IPS-15b (cell line): ENCODE results near the gene DPYSL3.

Experiments used
- H3K27me3 ChIP-seq: one replicate; pipeline ENCODE4 v1.6.1; 2013; ENCODE audit warnings: low read length; ENCODE audit not compliant: control insufficient read depth, insufficient read depth
- H3K36me3 ChIP-seq: one replicate; pipeline ENCODE4 v1.6.1; 2013; ENCODE audit warnings: low read length; ENCODE audit not compliant: control insufficient read depth, insufficient read depth
- H3K4me1 ChIP-seq: one replicate; pipeline ENCODE4 v1.6.1; 2013; ENCODE audit warnings: mild to moderate bottlenecking, low read length; ENCODE audit not compliant: control insufficient read depth, insufficient read depth
- H3K4me3 ChIP-seq: one replicate; pipeline ENCODE4 v1.5.1; 2013; ENCODE audit warnings: low read depth, low read length
- H3K9ac ChIP-seq: one replicate; pipeline ENCODE4 v1.6.1; 2013; ENCODE audit warnings: low read depth, mild to moderate bottlenecking, low read length
- H3K9me3 ChIP-seq: one replicate; pipeline ENCODE4 v1.6.1; 2013; ENCODE audit warnings: mild to moderate bottlenecking, low read length; ENCODE audit not compliant: control insufficient read depth, insufficient read depth

Gene DPYSL3

DNA sequence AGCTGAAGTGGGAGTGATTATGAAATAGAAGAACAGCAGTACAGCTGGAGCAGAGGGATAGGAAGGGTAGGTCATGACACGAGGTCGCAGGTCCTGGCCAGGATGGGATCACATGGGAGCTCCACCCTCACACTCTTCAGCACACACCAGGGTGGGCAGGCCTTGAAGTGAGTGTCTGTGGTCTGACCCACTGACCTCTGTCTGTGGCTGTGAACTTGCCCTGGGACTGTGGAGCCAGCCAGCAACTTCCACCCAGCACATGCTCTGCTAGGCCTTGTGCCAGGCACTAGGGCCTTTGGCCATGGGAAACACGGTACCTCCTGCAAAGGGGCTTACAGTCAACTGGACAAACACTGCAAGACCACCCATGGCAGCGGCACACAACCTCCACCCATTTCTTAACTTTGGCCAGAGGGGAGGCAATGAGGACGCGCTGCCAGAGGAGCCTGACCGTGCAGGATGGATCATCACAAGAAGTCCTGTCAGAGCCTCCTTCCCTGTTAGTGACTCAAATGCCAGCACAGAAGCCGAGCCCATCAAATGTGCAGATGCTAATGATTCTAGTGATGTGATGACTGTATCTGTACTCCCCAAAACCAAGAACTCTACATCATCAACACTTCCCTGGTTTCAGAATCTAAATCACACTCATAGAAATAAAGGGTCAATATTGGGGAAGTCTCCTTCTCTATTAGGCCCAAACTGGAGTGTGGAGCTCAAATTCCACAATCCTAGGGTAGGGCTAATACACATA is 113.6 kb downstream of the DPYSL3 start:
- no peaks in the 10 kb centered on the region for H3K27me3 ChIP-seq
- peaks cover 2% of the 10 kb centered on the region for H3K4me1 ChIP-seq
- peaks cover 52% of the 10 kb centered on the region for H3K36me3 ChIP-seq
- H3K9ac ChIP-seq, result no peak overlapping the region
- no peak overlapping the region for H3K4me3 ChIP-seq
- no peaks in the 10 kb centered on the region for H3K9me3 ChIP-seq

DNA sequence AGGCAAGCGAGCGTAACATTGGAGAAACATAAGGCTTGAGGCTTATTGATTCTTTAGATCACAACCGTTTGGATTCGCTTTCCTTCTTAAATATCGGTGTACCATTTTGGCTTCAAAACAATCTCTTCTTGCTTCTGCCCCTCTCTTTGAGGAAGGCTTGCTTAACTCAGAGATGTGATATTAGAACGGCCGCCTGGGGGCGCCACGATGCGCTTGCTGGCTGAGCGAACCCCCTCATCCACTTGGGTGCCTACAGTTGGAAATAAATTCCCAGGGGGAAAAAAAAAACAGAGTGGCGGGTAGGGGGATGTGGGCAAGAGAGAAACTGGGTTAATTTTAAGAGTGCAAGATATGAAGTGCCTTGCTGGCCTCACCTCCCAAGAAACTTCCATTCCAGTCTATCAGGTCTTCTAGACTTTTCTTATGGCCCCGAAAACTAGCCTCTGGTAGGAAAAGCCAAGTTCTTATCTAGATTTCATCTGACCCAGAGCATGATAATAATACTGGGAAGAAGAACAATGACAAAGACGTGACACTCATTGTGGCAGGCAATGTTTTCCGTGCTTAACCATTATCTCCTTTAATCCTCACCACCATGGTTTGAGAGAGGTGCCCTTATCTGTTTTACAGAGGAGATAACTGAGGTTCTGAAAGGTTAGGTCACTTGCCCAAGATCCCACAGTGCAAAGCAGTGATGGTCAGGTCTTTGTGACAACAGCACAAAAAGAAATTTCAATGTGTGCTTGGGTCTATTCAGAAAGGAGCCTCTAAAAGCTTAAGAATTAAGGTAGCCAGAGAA is 115.8 kb downstream of the DPYSL3 start:
- Histone ChIP-seq H3K9ac (peak overlapping the region; percentile 19), H3K27me3 (no peaks in the 10 kb centered on the region), H3K4me1 (peaks cover 2% of the 10 kb centered on the region), H3K9me3 (no peaks in the 10 kb centered on the region), H3K36me3 (peaks cover 43% of the 10 kb centered on the region), H3K4me3 (no peak overlapping the region)

DNA sequence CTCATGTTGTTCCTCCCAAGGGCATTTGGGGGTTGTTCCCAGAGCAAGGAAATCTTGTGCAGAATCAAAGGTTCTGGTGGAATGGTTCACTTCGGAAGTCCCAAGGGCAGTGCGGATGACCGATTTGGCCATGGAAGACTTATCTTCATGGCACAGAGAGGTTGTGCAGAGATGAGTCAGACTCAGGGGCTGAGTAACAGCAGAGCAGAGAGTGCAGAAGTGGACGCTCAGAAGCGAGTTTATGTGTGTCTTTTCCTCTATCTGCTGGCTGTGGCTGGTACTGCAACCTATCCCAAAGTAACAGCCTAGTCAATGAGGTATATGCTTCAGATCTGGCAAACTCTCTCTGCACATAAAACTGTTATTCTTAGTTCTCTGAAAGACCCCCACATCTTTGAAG is 118.1 kb downstream of the DPYSL3 start:
- no peaks in the 10 kb centered on the region for H3K27me3 ChIP-seq
- H3K4me1 ChIP-seq, result peaks cover 12% of the 10 kb centered on the region
- H3K36me3 ChIP-seq, result peaks cover 25% of the 10 kb centered on the region
- H3K9ac ChIP-seq, result no peak overlapping the region
- no peak overlapping the region for H3K4me3 ChIP-seq
- no peaks in the 10 kb centered on the region for H3K9me3 ChIP-seq

DNA sequence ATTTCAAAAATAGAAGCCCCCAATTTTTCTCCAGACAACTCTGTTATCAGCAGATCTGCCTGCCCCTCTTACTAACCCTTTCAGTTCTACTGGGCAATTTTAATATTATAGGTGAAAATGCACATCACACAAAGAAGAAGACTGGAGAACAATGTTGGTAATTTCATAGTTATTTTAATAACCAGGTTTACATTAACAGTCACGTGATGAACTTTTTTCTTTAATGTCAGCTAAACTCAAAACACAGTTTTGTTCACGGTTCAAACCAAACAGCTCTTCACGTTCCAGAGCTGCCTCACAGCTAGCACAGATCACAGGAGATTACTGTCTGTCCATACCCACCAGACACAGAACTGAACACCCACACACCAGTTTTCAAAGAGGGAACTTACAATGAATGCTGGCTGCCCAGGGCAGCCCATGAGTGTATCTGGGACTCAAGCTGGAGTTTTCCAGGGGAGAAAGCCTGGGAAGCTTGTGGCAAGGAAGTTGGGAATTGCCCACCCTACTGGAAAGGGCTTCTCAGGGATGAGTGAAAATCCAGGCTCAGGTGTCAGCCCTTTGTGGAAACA is 119.1 kb downstream of the DPYSL3 start:
- Histone ChIP-seq H3K4me1 (peaks cover 12% of the 10 kb centered on the region), H3K4me3 (no peak overlapping the region), H3K27me3 (no peaks in the 10 kb centered on the region), H3K36me3 (peaks cover 16% of the 10 kb centered on the region), H3K9me3 (no peaks in the 10 kb centered on the region), H3K9ac (no peak overlapping the region)

DNA sequence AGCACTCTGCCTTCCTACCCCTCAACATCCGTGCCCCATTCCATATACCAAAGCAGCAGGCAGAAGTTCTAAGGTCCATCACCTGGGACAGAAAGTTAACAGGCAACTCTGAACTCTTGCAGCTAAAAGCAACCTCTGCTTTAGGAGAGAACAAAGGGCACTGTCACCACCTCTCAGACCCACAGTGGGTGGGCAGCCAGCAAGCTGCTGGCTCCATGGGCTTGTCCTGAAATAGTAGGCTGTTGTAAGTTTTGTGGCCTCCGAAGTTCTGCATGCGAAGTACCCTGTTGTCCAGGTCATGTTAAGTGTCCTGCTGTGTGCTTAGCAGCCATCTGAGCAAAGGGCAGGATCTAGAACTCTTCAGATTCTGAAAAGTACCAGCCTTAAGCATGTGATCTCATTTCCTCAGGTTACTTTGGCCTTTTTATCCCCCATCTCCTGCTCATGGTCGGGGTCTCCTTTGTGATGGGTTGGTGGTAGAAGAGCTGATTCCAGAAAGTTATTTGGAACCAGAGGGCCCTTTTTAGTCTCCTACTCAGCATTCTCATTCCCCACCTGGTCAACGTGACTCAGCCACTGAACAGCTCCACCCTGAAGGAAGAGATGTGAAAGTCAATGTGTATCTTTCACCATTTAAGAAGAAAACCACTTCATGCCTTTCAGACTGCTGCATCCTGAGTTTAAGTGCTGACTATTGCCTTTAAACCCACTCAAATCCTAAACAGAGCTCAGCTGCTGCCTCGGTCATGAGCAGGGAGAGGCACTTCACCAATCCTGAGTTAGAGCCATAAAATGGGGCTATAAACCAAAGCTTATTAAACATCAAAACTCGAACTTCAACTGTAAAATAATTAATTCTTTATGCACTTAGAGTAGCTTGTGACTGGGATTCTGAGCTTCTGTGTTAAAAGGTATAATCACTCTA is 121.4 kb downstream of the DPYSL3 start:
- Histone ChIP-seq H3K4me1 (peaks cover 10% of the 10 kb centered on the region), H3K9me3 (no peaks in the 10 kb centered on the region), H3K27me3 (no peaks in the 10 kb centered on the region), H3K9ac (no peak overlapping the region), H3K4me3 (no peak overlapping the region), H3K36me3 (peaks cover 8% of the 10 kb centered on the region)

DNA sequence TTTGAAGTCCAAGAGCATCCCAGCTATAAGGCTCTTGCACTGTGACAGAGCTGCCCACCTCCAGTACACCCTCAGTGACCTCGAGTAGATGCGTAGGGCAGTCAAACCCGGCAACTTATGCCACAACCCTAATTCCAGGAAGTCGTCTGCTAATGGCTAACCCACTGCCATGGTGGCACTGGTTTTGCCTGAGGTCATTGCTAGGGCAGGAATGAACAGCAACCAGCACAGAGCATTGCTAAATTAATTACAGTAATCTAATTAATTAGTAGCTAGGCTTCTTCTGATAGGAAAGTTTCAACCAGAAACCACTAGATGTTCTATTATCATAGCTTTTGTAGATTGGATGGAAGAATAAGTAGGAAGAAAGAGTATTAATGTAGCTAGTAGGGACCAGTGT is 122.8 kb downstream of the DPYSL3 start:
- peaks cover 19% of the 10 kb centered on the region for H3K4me1 ChIP-seq
- H3K4me3 ChIP-seq, result no peak overlapping the region
- H3K9me3 ChIP-seq, result no peaks in the 10 kb centered on the region
- no peaks in the 10 kb centered on the region for H3K27me3 ChIP-seq
- H3K9ac ChIP-seq, result no peak overlapping the region
- H3K36me3 ChIP-seq, result peaks cover 3% of the 10 kb centered on the region

DNA sequence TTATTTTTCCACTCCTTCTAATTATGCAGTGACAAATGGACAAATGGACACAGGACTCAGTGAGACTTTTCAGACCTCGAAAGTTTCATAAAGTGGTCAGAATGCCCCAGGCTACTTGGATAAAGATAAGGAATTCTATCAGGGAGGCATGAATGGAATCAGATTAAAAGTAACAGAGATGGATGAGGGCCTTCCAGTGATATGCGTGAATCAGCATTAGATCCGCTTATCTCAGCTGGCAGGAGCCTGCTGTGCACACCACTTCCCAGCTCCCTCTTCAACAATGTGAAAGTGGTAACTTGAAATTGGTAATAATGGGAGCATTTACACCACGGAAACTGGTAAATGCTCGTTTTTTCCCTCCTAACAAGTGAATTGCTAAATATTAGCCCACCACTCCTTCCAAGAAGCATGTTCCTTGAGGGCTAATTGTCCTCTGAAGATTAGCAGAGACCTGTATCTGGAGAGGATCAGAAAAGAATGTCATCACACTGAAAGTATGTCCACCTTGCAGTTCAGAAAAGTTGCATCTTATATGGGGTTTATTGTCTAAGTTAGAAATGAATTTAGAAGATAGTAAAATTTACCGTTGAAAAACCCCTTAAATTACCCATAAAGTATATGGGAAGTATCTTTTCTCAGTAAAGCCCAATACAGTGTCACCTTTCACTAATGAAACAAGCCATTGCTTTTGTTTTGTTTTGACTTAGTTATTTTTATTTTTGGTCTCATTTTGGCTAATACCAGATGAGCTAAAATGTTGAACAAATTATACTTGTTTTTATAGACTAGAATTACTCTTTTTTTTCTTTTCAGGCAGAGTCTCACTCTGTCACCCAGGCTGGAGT is 125.3 kb downstream of the DPYSL3 start:
- no peaks in the 10 kb centered on the region for H3K36me3 ChIP-seq
- H3K4me1 ChIP-seq, result peaks cover 19% of the 10 kb centered on the region
- no peak overlapping the region for H3K9ac ChIP-seq
- no peaks in the 10 kb centered on the region for H3K27me3 ChIP-seq
- no peak overlapping the region for H3K4me3 ChIP-seq
- no peaks in the 10 kb centered on the region for H3K9me3 ChIP-seq

DNA sequence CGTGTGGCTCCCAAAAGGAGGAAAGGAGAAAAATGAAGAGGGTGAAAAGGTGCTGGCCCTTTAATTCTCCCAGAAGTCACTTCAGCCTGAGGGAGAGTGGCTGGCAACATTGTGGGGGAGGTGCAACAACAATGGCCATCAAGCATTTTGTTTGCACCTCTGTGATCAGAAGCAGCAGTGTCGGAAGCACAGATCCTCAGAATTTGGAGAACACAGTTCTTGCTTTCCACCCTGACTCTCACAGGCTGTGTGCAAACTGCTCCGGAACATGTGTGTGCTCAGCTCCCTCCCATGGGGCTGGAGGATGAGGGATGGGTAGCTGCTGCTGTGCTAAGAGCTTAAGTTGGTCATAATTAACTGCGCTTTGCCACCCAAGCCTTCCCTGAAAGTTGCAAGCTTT is 127.1 kb downstream of the DPYSL3 start:
- H3K9me3 ChIP-seq, result no peaks in the 10 kb centered on the region
- H3K36me3 ChIP-seq, result no peaks in the 10 kb centered on the region
- H3K9ac ChIP-seq, result no peak overlapping the region
- peaks cover 9% of the 10 kb centered on the region for H3K4me1 ChIP-seq
- no peaks in the 10 kb centered on the region for H3K27me3 ChIP-seq
- peak overlapping the region; percentile 20 for H3K4me3 ChIP-seq

DNA sequence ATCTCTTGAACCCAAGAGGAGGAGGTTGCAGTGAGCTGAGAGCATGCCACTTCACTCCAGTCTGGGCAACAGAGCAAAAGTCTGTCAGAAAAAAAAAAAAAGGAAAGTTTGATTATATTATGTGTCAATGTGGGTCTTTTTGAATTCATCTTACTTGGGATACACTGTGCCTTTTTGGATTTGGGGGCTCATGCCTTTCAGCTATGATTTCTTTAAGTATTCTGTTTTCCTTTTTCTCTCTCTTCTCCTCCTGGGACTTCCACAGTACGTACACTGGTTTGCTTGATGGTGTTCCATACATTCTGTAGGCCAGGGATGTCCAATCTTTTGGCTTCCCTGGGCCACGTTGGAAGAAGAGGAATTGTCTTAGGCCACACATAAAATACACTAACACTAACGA is 128.3 kb downstream of the DPYSL3 start:
- no peaks in the 10 kb centered on the region for H3K9me3 ChIP-seq
- no peak overlapping the region for H3K9ac ChIP-seq
- no peak overlapping the region for H3K4me3 ChIP-seq
- no peaks in the 10 kb centered on the region for H3K36me3 ChIP-seq
- H3K27me3 ChIP-seq, result no peaks in the 10 kb centered on the region
- H3K4me1 ChIP-seq, result peaks cover 9% of the 10 kb centered on the region

DNA sequence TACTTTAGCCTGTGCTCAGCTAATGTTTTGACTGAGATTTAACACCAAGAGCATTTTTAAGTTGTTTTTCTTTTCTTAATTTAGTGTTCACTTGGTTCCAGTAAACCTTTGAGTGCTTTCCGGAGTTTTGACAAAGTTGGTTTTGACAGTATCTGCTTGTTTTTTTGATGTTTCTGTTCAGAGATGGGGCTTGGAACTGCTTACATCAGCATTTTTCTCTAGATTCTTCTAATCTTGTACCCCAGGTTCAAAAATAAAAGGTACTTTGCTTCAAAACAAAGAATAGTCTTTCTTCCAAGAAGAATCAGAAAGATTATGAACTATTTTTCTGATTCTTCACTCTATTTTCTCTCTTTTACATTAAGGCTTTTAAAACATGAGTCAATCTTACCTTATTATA is 132.2 kb downstream of the DPYSL3 start:
- Histone ChIP-seq H3K27me3 (no peaks in the 10 kb centered on the region), H3K4me1 (peaks cover 3% of the 10 kb centered on the region), H3K36me3 (no peaks in the 10 kb centered on the region), H3K9ac (no peak overlapping the region), H3K9me3 (no peaks in the 10 kb centered on the region), H3K4me3 (no peak overlapping the region)
